BJ (cell line): ENCODE data around the gene NKAIN2. TPM values are rescaled to one million over a fixed set of nuclear protein-coding genes. Genes with fewer than 3 reads are reported as not detected.

Experiments
- CTCF ChIA-PET: fragments of 350-600 bp; formaldehyde crosslinking; extraction: SDS; loops from one replicate; lab custom pipeline; 2021; ENCODE audit warnings: antibody characterized with exemption, inconsistent platforms; lab: Yijun Ruan, JAX
- POLR2A ChIA-PET: fragments of 300-600 bp; sonication (Branson Sonifier 250); formaldehyde crosslinking; extraction: SDS; loops from one replicate; lab custom pipeline; 2021; ENCODE audit warnings: antibody characterized with exemption; lab: Charles Lee
- DNase-seq: peaks from one replicate; pipeline ENCODE4 v3.0.0-alpha.2; 2011; ENCODE audit warnings: low read depth
- H3K27me3 ChIP-seq: 2 replicates; pipeline ENCODE4 v1.6.0; 2011; ENCODE audit warnings: low read length; ENCODE audit not compliant: control insufficient read depth, insufficient read depth
- H3K36me3 ChIP-seq: 2 replicates; pipeline ENCODE4 v1.5.1; 2011; ENCODE audit warnings: low read length; ENCODE audit not compliant: control insufficient read depth, insufficient read depth
- H3K4me3 ChIP-seq: 2 replicates; pipeline ENCODE4 v1.5.1; 2011; ENCODE audit warnings: low read depth, mild to moderate bottlenecking, control low read depth, low read length
- polyA plus RNA-seq: library from polyadenylated mRNA; depleted of rRNA; stranded (reverse); fragments of >200 nt; gene quantifications from 2 replicates; pipeline ENCODE4 v1.2.3, GENCODE V29; 2011
- TF ChIP-seq, protein P1 (sequence below): IDR thresholded peaks from 2 replicates; pipeline ENCODE4 v1.5.1; 2011; ENCODE audit warnings: low read depth, mild to moderate bottlenecking, control low read depth, inconsistent platforms, low read length, moderate library complexity; ENCODE audit not compliant: insufficient read depth

The NKAIN2 gene
- polyA plus RNA-seq, 1 experiment, result not detected

- H3K36me3 ChIP-seq, result no peaks in the 10 kb centered on the region
- no peaks in the 10 kb centered on the region for H3K27me3 ChIP-seq
- ChIA-PET POLR2A (no interaction called here), CTCF (no interaction called here)
- TF ChIP-seq, protein P1, sequence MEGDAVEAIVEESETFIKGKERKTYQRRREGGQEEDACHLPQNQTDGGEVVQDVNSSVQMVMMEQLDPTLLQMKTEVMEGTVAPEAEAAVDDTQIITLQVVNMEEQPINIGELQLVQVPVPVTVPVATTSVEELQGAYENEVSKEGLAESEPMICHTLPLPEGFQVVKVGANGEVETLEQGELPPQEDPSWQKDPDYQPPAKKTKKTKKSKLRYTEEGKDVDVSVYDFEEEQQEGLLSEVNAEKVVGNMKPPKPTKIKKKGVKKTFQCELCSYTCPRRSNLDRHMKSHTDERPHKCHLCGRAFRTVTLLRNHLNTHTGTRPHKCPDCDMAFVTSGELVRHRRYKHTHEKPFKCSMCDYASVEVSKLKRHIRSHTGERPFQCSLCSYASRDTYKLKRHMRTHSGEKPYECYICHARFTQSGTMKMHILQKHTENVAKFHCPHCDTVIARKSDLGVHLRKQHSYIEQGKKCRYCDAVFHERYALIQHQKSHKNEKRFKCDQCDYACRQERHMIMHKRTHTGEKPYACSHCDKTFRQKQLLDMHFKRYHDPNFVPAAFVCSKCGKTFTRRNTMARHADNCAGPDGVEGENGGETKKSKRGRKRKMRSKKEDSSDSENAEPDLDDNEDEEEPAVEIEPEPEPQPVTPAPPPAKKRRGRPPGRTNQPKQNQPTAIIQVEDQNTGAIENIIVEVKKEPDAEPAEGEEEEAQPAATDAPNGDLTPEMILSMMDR, result no peak
- DNase-seq, result no peak
- H3K4me3 ChIP-seq, result no peak overlapping the region
These were observed 993.6 kb downstream of the NKAIN2 start for GRCh38 chr6:124797224-124797623.

GRCh38 chr6:124798942-124799496 lies 995.4 kb downstream of the NKAIN2 start:
- ChIA-PET POLR2A (no interaction called here), CTCF (no interaction called here)
- H3K27me3 ChIP-seq, result no peaks in the 10 kb centered on the region
- DNase-seq, result no peak
- no peaks in the 10 kb centered on the region for H3K36me3 ChIP-seq
- TF ChIP-seq, protein P1, result no peak
- H3K4me3 ChIP-seq, result no peak overlapping the region

GRCh38 chr6:124799638-124800037 lies 996.0 kb downstream of the NKAIN2 start:
- TF ChIP-seq, protein P1, result no peak
- H3K4me3 ChIP-seq, result no peak overlapping the region
- ChIA-PET POLR2A (no interaction called here), CTCF (no interaction called here)
- no peaks in the 10 kb centered on the region for H3K36me3 ChIP-seq
- no peak for DNase-seq
- no peaks in the 10 kb centered on the region for H3K27me3 ChIP-seq

DNA sequence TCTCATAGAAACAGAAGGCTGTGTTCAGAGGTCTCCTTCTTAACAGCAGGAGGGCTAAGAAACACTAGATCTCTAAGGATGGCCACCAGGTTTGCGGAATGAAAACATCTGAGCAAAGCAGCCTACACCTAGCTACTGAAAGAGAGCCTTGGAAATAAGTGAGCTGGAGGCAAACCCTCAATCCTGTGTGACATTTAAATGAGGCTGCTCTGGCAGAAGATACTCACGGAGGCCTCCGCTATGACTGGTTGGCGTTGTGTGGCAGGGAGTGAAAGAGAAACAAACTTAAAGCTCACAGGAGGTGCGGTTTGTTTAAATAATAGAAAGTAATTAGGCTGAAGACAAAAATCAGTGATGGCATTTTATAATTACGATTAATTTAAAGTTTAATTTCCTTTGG lies 996.6 kb downstream of the NKAIN2 start:
- no peak for DNase-seq
- POLR2A ChIA-PET, result no interaction called here
- Histone ChIP-seq H3K27me3 (no peaks in the 10 kb centered on the region), H3K36me3 (no peaks in the 10 kb centered on the region), H3K4me3 (no peak overlapping the region)
- TF ChIP-seq, protein P1, result no peak
- CTCF ChIA-PET, result no interaction called here

- no peaks in the 10 kb centered on the region for H3K36me3 ChIP-seq
- CTCF ChIA-PET, result no interaction called here
- TF ChIP-seq, protein P1, result no peak
- H3K27me3 ChIP-seq, result no peaks in the 10 kb centered on the region
- H3K4me3 ChIP-seq, result no peak overlapping the region
- POLR2A ChIA-PET, result no interaction called here
- DNase-seq, result no peak
These were observed 1008.4 kb downstream of the NKAIN2 start for GRCh38 chr6:124812067-124812466.
